Activated CD4-positive, CD25-positive, alpha-beta regulatory T cell (primary cell): Measurements from ENCODE around the gene MYO9B.
"Not testable (repeated sequence)": the region's sequence is repeated elsewhere in the genome, so short reads cannot be mapped to it uniquely, and the experiment has no call there.

Experiments
- DNase-seq, 4 experiments: peaks; one replicate each; lab custom pipeline; 2025; lab: John Stamatoyannopoulos, UW

Gene MYO9B

GRCh38 chr19:17091758-17092333, 16.3 kb downstream of the MYO9B start:
- DNase-seq, result no peak

GRCh38 chr19:17092696-17093095, 17.1 kb downstream of the MYO9B start:
- no peak for DNase-seq

GRCh38 chr19:17094694-17095093, 19.1 kb downstream of the MYO9B start:
- not testable (repeated sequence) for DNase-seq

GRCh38 chr19:17095141-17095919, 19.8 kb downstream of the MYO9B start:
- no peak for DNase-seq

GRCh38 chr19:17097593-17098126, 22.1 kb downstream of the MYO9B start:
- no peak for DNase-seq

GRCh38 chr19:17098326-17098725, 22.7 kb downstream of the MYO9B start:
- DNase-seq, result no peak

GRCh38 chr19:17101686-17102628, 26.4 kb downstream of the MYO9B start:
- no peak for DNase-seq

GRCh38 chr19:17103177-17103576, 27.6 kb downstream of the MYO9B start:
- DNase-seq, result no peak

- DNase-seq, result no peak
Measured at GRCh38 chr19:17104679-17105078, 29.1 kb downstream of the MYO9B start.

- DNase-seq, result no peak
Measured at GRCh38 chr19:17105556-17105955, 30.0 kb downstream of the MYO9B start.

GRCh38 chr19:17106964-17107363, 31.4 kb downstream of the MYO9B start:
- DNase-seq, result not testable (repeated sequence)

GRCh38 chr19:17107546-17108452, 32.2 kb downstream of the MYO9B start:
- no peak for DNase-seq

- no peak for DNase-seq
Measured at GRCh38 chr19:17108453-17108784, 32.8 kb downstream of the MYO9B start.

GRCh38 chr19:17109300-17109699, 33.7 kb downstream of the MYO9B start:
- no peak for DNase-seq

- no peak for DNase-seq
Measured at GRCh38 chr19:17109962-17110598, 34.5 kb downstream of the MYO9B start.

GRCh38 chr19:17110599-17110966, 35.0 kb downstream of the MYO9B start:
- no peak for DNase-seq

GRCh38 chr19:17111766-17112165, 36.2 kb downstream of the MYO9B start:
- DNase-seq, result no peak

- DNase-seq, result no peak
Measured at GRCh38 chr19:17112271-17112670, 36.7 kb downstream of the MYO9B start.

- no peak for DNase-seq
Measured at GRCh38 chr19:17112700-17113099, 37.1 kb downstream of the MYO9B start.

- DNase-seq, result no peak
Measured at GRCh38 chr19:17113127-17113785, 37.7 kb downstream of the MYO9B start.
